NCI-H345 (cell line): ENCODE measurements around the gene MLIP.
"Not testable (repeated sequence)": the region's sequence is repeated elsewhere in the genome, so short reads cannot be mapped to it uniquely, and the experiment has no call there.

Source experiments
- DNase-seq: peaks from one replicate; lab custom pipeline; 2025; lab: John Stamatoyannopoulos, UW

MLIP gene

DNA sequence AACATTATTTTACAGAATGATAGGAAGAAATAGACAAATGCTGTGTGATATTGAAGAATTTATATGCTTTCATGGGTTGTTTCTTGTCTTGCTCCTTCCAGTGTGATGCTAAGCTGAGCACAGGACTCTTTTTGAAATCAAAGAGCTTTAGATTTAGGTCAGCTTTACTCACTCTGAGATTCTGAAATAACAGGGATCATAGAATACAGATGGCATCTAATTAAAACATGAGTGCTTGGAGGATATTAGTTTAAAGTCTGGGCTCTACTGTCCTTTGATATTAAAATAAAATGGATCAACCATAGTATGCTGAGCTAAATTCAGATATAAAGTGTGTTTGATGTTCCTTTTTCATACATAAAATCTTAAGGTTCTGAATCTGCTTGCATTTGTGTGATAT lies 29.6 kb downstream of the MLIP start:
- DNase-seq: no peak

DNA sequence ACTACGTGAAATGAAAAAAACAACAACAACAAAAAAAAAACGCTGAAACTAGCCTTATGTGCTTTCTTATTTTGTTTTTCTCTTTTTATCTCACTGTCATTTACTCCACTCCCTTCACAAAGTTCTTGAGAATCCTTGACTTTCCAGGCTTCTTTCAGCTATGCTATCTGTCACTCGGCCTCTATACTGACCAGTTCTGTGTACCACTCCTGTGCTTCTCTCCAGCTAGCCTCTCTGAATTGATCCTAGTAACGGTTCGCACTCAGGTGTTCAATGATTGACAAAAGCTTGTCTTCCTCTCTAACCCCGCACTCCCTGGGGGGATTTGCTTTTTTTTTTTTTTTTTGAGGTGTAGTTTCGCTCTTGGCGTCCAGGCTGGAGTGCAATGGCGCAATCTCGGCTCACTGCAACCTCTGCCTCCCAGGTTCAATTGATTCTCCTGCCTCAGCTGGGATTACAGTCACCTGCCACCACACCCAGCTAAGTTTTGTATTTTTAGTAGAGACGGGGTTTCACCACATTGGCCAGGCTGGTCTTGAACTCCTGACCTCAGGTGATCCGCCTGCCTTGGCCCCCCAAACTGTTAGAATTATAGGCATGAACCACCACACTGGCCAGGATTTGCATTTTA lies 31.8 kb downstream of the MLIP start:
- DNase-seq: no peak

DNA sequence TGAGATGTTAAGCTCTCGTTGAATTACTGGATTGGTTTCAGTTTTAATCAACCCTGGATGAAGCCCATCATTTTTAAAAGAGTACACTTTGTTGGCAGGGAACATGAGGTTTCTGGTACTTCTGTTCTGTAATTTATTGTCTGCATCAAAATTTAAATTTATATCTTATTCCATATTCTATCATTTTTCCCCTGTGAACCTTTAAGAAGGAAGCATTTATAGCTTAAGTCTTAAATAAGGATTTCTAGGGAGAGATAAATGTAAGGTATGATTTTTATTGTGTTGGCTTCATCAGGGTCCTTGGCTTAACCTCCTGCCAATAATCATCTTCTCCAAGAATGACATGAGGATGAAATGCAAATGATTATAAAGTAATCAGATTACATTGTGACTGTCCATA lies 40.6 kb downstream of the MLIP start:
- no peak for DNase-seq

DNA sequence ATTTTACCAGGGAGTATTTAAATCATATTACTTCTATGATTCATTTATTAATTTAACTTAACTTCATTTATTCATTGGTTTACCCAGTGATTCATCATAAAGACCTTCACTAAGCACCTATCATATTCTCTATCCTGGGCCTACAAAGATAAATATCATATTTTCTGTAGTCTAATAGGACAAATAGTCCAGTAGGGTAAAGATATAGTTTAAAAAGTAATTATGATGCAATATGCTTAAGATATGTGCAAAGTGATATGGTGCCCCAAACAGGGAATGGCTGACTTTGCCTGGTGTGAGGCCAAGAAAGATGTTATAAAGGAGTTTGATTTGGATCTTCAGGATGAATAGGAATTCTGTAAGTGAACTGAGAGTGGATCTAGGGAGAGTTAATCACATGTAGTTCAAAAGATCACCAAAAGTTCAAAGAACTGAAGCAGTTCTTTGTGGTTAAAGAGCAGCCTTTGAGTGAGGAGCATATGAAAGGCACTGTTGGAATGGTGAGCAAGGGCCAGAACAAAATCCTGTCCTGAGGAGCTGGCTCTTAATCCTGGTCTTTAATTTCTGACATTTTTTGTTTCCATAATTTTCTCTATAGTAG lies 45.5 kb downstream of the MLIP start:
- no peak for DNase-seq

DNA sequence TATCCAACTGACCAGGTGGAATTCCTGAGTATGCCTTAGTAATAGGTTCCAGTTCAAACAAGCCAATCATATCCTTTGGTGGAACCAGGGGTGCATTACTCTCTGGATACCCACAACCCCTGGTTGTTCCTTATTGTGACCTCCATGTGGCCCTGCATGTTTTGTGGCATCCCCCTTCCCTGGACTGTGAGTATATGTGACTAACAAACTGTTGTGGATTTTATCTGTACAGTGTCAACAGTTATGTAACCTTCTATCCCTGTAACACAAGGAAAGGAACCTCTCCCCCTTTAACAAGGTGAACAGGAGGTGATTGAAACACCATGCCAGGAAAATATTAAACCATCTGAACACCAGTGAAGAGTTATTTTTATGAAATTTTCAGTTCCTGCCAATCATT lies 46.2 kb downstream of the MLIP start:
- DNase-seq: no peak

DNA sequence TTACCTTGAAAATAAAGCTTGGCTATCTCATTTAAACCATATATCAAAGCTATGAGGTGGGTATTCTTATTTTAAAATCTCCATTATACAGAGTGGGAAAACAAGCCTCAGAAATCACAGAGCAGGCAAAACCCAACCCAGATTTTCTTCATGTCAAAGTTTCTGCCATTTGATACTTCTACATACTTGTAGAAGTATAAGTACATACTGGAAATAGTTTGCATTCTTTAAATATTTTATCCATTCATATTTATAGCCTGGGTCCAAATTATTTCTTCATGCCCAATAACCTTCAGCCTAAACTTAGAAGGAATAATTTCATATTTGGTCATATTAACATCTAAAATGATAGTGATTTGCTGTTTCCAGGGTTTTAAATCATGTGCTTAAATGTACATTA lies 61.8 kb downstream of the MLIP start:
- no peak for DNase-seq

DNA sequence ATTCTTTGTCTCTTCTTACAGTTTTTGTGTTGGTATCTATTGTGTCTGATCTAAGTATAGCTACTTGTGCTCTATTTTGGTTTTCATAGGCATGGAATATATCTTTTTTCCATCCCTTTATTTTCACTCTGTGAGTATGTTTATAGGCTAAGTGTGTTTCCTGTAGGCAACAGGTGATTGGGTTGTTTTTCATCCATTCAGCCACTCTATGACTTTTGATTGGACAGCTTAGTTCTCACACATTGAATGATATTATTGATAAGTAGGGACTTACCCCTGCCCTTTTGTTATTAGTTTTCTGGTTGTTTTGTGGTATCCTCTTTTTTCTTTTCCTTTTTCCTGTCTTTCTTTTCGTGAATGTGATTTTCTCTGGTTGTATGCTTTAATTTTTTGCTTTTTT lies 67.9 kb downstream of the MLIP start:
- no peak for DNase-seq

DNA sequence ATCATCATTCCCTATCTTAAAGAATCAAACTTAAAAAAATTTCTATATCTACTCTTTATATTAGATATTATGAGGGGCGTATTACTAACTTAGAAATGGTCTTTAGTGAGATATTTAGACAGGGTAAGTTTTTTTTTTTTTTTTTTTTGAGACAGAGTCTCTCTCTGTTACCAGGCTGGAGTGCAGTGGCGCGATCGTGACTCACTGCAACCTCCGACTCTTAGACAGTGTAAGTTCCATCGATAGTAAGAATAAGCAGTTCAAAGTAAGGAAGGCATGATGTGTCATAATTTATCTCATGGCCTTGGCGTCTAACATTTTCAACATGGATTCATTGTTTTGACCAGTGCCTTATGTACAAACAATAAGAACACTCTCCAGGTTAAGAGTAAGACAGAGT lies 72.4 kb downstream of the MLIP start:
- DNase-seq: no peak

DNA sequence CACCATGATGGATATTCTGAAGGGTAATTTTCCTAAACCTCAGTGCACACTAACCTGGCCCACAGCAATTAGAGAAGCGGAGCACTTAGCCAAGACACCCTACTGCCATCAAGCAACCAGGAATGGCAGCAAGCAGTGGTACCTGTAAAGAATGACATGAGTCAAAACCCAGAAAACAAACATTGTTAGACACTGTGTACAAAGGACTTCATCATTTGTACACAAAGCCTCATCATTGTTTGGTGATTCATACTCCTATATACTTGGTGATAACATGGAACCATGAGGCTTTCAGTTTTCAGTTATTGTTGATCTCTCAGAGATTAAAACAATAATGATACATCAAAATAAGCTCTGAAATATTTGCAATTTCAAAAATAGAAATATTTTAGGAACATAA lies 74.6 kb downstream of the MLIP start:
- DNase-seq: no peak

DNA sequence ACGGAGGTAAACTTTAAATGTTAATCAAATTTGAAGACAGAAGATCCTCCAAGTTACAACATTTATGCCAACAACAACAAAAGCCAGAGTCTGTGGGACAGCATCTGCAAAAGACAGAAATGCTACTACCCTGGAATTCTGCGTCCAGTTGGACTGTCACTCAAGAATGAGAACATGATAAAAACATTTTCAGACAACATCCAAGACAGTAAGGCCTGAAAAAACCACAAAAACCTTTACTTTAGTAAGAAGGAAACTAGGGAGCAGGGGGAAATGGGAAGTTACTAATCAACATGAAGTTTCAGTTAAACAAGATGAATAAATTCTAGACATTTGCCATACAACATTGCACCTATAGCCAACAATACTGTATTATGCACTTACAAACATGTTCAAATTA lies 77.6 kb downstream of the MLIP start:
- DNase-seq: no peak

DNA sequence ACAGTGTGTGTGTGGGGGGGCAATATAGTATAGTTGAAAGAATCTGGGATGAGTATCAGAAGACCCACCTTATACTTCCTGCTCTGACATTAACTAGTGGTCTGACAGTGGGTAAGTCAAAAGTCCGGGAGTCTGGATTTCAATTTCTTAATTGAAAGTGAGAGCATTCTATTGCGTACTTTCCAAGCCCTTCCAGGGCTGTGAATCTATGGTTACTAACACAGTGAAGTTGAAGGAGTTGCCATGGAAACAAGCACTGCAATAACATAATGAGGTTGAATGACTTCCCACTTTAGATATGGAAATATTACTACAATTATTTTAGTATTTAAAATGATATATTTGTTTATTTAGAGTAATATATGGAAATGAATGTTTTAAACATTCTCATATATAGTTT lies 80.2 kb downstream of the MLIP start:
- DNase-seq: no peak

DNA sequence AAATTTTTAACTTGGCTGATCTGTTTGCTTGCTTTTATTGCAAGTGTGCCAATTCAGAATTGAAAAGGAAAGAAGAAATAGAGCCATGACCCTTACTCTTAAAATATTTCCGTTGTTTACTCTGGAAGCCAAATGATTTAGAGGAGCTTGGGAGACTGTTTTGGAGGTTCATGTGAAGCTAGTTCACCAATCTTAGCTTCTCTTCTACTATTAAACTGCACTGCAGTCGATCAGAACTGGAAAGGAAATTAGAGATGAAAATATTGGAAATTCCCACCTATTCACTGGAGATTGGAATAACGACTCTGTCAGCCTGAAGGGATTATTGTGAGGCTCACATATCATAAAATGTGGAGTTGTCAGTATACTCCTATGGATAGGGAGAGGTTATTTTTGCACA lies 81.8 kb downstream of the MLIP start:
- no peak for DNase-seq

DNA sequence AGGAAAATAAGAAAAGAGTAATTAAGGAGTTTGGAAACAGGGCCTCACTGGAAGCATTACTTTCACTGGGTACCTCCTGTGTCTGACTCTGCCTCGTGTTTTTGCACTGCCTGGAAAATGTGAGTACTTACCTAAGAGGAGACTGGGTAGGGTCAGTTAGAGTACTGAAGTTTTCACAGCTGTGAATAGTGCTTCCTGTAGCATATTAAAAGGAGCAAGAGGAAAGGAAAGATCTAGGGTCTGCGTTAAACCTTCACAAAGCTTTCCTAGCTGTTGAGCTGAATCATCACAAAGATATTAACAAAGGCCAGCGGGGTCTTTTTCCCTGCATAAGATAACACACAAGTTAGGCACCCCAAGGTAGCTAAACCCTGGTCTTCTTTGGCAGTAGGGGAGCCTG lies 82.3 kb downstream of the MLIP start:
- no peak for DNase-seq

DNA sequence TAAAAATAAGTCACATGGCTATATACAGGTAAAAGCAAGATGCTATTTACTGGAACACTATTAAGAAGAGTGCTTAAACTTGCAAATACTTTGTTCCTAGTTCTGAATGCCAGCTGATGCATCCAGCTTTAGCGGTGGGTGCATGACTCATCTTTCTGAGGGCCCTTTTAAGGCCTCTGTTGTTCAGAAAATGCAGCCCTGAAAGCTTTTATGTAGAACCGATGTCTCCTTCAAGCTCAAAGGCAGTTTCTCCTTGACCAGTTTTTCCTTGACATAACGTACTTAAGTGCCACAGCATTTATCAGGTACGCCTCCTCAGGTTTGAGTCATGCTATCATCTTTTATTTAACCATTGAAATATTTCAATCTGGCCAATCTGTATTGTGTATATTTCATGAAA lies 82.8 kb downstream of the MLIP start:
- DNase-seq: no peak

DNA sequence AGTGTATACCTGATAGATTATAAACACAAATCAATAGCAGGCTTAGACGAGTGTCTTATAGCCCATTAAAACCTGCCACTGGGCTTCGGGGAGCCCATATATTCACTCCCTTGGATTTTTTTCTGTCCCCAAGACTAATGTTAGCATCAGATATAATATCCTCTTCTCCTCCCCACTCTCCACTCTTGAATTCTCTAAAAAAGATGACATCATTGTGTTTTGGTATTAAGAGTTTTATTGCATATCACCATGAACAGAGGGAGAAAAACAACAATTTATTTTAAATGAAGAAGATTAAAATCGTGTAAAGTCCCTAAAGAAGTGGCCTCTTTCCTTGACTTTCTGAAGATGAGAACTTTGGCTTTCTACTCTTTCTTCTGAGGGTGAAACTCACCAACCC lies 84.4 kb downstream of the MLIP start:
- DNase-seq: no peak

DNA sequence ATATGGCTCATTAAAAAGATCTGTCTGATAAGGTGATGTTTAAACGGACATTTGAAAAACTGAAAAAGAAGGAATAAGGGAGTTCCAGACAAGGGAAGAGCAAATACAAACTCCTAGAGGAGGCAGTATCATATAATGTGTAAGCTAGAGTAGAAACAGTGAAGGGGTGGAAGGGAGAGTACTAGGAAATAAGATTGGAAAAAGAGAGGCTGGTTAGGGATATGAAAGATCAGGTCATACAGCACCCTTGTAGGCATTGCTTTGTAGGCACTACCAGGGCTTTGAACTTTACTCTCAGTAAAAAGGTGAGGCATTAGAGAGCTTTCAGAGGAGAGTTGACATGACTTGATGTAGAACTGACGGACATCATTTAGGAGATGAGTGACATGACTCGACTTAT lies 85.7 kb downstream of the MLIP start:
- no peak for DNase-seq

DNA sequence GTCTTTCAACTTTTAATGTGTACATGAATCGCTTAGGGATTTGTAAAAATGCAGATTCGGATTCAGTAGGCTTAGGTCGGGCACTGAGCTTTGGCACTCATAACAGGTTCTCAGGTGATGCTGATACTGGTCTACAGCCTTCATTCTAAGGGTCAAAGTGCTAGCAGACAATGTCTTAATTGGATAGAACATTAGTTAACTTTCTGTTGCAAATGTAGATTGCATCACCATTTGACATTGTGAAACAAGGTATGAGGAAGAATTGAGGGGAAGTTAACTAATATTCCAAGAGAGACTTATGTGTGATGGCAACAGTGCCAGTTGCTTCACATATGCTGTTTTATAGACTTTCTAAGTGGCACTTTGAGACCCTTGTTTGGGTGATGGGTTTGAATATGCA lies 86.9 kb downstream of the MLIP start:
- DNase-seq: no peak

DNA sequence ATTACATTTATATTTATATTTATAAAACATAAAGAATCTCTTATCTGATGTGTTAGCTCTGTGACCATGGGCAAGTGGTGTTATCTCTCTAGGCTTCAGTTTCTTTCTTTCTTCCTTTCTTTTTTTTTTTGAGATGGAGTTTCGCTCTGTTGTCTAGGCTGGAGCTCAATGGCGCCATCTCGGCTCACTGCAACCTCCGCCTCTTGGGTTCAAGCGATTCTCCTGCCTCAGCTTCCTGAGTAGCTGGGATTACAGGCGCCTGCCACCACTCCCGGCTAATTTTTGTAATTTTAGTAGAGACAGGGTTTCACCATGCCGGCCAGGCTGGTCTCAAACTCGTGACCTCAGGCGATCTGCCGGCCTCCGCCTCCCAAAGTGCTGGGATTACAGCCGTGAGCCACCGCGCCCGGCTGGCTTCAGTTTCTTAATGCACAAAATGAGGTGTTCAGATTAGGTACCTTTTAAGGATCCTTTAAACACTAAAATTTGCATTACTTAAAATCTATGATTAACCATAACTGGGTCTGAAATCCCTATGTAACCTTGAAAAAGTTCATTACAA lies 92.3 kb downstream of the MLIP start:
- not testable (repeated sequence) for DNase-seq

DNA sequence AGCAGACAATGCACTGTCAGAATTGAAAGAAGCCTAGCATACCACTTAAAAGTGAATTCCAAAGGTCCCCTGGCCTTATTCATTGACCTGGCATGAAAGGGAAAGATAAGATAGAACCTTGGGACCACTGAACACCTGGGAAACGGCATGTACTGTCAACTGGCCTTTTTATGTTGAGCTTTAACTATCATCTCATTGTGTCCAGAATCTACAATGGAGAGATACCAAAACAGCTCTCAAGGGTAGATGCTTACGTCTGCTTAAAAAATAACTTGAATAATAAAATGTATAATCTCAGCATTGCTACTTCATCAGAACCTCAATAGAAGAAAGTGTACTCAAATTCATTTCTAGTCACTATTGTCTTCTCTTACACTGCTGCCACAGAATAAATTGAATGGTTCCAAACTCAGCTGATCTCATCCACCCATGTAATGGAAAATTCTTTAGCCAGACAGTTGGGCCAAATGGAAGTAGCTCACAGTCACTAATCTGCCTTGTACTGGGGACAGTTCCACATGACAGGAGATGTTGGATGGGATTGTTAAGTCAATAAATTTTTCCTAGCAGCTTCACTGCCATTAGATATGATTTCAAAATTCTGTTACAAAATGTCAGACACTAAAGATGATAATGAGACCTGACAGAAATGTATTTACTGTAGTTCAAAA lies 93.8 kb downstream of the MLIP start:
- DNase-seq: no peak

DNA sequence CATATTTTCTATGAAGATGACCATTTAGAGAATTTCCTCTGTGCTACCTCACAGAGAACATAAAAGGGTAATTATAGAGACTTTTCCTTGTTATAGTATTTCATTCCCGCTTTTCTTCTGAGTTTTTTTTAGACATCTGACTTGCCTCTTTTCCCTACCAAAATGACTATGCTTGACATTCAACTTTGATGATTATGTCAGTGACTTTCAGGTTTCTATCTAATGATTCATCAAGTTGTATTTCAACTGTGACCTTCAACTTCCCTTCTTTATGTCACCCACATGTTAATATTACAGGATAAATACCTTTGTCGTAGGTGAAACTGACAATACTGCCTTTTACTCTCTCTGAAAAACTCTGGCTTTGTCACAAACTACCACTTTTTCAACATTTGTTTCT lies 95.3 kb downstream of the MLIP start:
- no peak for DNase-seq

DNA sequence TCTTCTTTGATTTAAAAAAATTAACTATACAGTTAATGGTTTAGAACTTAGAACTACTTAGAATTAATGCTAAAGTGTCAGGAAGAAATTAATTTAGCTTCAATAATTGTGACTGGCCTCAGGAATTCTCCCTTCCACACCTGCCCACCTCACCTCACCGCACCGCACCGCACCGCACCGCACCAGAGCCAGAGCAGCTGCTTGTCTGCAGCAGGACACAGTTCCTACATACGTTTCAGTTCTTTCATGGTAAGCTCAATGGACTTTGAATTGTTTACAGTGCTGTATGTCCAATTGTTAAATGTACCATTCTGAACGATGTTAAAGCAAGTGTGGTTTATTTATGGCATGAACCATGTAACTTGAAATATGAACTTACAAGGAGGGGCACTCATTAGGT lies 98.7 kb downstream of the MLIP start:
- not testable (repeated sequence) for DNase-seq

DNA sequence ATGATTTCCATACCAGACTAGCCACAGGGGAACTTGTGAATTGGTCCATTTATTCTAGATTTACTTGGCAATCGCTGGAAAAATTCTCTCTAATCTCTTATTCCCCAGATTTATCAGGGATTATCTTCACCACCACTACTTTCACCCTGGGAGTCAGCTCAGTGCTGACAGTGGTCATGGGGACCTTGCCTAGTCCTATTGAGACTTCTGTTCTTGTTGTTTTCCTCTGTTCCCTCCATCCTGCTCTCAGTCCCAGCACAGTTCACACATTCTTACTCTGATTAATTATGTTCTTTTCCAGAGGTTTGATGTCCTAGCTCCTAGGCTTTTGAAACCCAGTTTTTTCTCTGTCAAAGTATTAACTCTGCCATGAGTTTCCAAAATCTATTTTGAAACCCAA lies 103.0 kb downstream of the MLIP start:
- no peak for DNase-seq

DNA sequence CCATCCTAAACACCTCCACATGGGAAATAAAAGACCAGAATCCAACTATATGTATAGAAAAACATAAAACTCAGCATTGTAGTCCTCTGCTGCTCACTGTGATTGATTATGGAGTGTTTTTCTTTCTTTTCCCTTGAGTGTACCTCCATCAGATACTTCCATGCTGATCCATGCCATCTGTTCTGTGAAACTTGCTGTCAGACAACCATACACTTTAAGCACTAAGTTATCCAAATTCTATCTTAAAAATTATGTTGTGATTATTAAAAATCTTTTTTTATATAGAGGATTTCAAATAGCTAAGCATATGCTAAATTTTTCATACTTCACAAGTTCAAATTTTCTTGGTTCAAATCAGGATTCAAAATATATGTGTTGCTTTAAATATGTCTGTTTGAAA lies 105.1 kb downstream of the MLIP start:
- DNase-seq: no peak

DNA sequence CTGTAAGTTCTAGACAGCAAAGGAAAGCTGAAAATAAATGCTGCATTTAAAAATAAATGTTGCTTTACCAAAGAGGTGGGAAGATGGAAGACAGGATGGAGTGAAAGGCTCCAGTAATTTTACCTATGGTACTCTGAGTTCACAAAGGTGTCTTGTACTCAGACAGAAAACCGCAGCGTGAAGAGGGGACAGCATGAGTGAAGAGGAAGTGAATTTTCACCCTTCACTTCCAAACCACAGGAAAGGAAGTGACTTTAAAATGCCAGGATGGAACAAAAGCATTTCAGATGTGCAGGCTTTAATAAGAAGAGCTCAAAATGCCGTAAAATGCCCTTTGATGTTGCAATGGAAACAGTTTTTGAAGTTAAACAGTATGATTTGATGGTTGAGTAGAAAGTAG lies 105.8 kb downstream of the MLIP start:
- no peak for DNase-seq
